HG03095 (cell line): Measurements from ENCODE around the gene PPP2R2B.
A peak's percentile ranks its signal among the peaks of the same experiment; 100 is the strongest.
"Not testable (repeated sequence)": the region's sequence is repeated elsewhere in the genome, so short reads cannot be mapped to it uniquely, and the experiment has no call there.

Experiments
- ATAC-seq: cut with Tn5 transposase; IDR thresholded peaks from one replicate; pipeline ENCODE4 v1.9.1; 2021; ENCODE audit warnings: moderate library complexity; ENCODE audit not compliant: unreplicated experiment

PPP2R2B gene

DNA sequence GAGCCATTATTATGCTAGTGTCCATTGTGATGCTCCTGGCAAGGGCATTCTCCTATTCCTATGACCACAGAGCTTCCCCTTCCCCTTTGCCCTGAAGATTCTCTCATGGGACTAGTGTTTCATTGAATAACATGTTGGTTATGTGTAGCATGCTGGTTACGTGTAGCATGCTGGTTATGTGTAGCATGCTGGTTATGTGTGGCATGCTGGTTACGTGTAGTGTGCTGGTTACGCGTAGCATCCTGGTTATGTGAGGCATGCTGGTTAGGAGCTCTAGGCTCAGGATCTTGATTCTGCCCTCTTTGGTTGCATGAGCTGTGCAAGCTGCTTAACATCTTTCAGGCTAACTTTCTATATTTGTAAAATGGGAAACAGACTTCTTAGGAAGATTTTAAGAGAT lies 316.1 kb downstream of the PPP2R2B start:
- no peak for ATAC-seq

DNA sequence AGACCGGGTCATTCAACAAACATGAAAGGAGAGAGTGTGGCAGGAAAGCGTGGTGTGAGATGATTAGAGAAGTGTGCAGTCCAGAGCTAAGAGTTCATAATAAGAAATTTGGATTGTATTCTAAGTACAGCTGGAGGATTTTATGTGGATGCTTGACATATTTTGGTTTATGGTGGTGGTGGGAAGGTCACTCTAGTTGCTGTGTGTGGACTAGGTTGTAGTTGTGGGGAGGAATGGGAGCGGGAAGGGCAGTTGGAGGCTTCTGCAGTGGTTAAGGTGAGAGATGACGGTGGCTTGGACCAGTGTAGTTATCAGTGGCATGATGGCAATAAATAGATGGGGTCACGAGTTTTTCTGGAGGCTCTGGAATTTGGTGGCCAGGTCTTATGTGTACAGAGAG lies 316.8 kb downstream of the PPP2R2B start:
- no peak for ATAC-seq

DNA sequence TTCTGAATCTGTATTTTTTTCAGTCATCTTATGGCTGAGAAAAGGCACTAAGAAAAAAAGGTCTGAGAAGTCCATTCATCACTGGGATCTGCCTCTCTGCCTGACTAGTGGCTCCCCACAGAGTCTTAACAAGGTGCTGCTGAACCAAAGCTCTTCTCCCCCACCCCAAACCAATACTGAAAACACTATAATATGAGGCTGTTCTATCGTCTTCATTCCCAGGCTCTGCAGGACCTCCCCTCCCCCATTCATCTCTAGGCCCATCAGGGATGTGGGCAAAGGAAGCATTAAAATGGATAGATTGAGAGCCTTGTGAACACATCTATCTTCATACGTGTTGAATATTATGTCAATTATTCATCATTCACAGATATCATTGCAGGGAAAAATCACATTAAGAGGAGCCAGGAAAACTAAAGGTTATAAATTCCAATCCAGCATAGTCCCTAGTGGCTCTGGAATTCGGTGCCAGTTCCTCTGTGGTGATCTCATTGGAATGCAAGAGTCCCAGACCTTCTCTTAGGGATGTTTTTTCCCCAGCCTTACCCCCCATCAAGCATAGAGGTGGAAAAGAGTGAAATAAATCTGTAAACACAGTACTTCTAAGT lies 318.2 kb downstream of the PPP2R2B start:
- ATAC-seq: no peak

DNA sequence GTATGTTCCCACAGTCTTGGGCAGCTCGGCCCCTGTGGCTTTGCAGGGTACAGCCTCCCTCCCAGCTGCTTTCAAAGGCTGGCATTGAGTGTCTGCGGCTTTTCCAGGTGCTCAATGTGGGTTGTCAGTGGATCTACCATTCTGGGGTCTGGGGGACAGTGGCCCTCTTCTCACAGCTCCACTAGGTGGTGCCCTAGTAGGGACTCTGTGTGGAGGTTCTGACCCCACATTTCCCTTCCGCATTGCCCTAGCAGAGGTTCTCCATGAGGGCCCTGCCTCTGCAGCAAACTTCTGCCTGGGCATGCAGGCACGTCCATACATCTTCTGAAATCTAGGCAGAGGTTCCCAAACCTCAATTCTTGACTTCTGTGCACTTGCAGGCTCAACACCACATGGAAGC lies 321.7 kb downstream of the PPP2R2B start:
- not testable (repeated sequence) for ATAC-seq

DNA sequence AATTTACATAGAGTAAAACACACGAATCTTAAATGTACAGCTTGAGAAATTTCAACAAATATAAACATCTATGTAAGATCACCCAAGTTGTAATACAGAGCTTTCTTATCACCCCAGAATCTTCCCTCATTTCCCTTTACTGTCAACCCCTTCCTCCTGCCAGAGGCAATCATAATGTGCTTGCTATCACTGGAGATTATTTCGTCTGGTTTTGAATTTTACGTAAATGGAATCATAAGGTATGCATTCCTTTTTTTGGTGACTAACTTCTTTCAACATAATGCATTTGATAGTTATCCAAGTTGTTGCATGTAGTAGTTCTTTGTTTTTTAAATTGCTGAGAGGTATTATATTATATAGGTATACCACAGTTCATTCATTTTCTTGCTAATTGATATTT lies 325.1 kb downstream of the PPP2R2B start:
- ATAC-seq: no peak

DNA sequence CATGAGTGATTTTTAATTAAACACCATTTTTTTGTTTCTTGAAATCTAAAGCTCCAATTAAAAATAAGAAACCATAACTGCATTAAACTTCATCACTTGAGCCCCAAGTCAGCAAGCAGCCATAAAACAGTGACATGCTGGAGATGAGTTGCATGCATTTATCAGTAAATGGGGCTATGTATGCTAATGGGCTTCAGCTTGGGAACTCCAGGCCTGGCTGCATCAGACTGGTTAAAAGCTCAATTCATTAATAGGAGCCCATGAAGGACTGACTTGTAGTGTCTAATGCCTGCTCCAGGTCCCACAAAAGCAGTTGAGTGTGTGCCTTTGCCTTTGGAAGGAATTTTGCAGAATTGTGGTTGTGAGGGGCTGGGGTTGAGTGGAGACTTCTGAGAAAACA lies 328.9 kb downstream of the PPP2R2B start:
- no peak for ATAC-seq

DNA sequence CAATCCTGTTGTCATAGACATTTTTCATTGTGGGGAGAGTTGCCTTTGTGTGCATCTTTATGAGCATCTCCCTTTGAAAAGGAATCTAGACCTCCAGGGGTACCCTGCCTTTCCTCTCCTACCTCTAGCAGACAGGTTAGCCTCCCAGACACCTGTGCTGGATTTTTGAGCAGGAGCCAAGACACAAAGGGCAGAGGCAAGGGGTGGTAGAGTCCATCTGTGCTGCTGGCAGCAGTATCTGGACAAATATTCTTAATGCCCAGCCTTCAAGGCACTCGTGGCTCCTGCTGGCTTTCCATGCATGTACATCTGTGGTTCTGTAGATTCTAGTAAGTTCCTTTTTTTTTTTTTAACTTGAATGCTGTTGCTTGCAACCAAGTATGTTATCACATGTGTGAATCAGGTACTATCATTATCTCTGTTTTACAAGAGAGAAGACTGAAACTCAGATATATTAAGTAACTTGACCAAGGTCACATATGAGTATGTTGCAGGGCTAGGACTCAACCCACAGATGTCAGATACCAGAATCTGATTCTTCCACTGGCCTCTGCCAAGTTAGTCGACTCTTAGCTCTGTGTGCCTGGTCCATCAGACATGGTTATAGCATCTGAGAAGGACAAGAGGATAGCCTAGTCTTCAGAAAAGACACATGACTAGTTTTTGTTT lies 329.6 kb downstream of the PPP2R2B start:
- no peak for ATAC-seq

DNA sequence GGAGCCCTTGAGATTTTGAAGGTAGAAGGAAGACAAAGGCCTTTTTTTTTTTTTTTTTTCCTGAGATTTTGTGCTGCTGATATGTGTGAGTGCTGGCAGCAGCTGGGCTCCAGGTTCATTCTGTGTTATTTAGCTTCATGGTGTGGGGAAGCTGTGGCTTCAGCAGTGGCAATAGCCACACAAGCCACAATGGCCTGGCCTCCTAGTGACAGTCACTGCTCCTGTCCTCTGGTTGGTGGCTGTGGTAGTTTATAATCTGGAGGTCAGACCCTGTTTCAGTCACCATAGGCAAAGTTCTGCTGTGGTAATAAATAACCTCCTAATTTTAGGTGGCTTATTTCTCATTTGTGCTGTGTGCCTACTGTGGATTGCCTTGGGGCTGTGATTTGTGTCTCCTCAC lies 334.3 kb downstream of the PPP2R2B start:
- ATAC-seq: no peak

DNA sequence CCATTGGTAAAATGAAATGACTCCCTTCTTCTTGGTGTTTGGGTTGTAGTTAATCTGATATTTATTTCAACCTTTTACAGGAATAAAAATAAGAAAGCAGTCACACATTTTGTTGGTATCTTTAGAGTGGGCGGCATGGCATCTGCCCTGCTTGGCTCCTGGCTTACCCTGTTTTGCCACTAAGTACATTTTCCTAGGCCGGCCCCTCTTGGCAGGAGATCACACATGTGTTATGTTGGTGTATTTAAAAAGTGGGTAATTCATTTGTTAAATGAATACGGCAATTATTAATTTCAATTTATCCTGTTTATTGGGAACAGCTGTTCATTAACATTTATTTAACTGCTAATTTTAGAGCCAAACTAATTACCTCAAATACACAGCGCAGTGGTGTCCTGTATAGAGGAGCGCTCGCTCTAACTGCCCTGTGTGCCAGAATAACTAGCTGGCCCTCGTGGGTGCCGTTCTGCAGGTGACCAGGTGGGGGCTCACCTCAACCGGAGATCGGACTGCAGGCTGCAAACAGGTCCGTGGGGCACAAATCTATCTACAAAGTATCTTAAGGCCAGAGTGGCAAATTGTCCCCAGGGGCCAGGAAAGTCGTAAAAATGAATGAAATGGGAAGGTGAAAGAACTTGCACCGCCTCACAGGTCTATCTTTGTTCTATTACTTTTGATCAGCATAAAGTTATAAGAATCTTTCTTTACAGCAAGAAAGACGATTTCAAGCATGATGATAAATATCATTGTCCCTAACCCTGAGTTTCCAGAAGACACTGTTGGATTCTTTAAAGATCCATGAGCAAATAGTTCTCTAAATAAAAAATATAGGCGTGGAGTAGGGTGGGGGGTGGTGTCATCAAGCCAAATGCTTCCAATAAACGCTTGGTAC lies 336.4 kb downstream of the PPP2R2B start:
- ATAC-seq: peak; percentile 98

DNA sequence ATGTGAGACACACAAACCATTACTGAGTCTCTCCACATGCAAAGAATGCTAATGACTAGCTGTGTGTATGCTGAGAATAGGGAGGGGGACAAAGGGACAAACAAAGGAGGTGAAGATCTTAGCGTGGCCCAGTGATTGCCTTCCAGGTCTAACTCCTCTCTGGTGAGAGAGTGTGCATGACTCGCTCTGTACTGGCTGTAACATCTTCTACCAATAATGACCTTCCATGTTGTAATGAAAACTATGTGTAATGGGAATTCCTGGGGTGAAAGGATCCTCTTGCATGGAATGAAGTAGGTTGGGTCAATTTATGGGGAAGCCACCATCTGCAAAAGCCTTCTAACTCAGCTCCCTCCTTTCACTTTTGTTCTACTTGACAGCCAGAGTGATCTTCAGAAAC lies 338.1 kb downstream of the PPP2R2B start:
- no peak for ATAC-seq

DNA sequence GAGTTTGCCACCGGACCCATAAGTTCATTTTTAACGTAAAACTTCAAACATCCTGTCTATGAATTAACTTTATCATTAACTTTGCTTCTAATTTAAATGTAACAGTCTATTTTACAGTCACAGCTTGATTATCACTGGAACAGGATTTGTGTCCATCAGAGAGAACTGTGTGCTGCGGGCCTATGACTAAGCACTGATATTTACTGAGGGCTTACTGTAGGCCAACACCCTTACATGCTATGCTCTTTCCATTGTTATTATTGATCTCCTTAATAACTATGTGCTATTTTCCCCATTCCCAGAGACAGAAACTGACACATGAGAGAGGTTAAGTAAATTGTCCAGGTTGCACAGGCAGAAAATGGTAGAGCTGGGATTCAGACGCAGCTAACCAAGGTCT lies 338.6 kb downstream of the PPP2R2B start:
- ATAC-seq: no peak

DNA sequence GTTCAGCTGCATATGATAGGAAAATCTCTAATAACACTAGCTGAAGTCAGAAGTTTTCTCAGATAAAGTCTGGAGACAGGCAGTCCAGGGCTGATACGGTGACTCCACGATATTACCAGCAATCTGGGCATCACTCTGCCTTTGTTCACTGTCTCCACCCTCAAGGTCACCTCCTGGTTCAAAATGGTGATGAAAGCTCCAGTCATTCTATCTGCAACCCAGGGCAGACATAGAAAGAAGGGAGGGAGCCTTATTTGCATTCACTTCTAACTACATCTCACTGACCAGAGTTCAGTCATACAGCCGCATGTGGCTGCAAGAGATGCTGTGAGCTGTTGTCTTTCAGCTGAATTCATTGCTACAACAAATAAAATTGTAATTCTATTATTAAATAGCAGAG lies 340.1 kb downstream of the PPP2R2B start:
- ATAC-seq: no peak

DNA sequence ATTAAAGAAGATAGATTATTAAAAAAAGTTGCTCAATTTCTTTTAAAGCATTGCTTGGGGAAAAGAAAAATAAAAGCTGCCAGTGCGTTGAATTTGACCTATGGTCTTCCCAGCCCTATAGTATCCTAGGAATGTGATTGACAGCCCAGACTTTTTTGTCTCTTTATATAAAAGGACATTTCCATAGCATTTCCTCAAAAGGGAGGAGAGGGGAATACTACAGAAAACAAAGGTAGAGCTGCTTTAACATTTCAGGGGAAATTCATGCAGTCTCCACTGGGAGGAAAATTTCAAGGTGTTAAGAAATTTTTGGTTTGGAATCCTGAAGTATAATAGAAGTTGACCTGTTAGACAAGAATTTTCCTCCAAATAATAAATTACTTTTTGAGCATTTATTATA lies 344.7 kb downstream of the PPP2R2B start:
- no peak for ATAC-seq

DNA sequence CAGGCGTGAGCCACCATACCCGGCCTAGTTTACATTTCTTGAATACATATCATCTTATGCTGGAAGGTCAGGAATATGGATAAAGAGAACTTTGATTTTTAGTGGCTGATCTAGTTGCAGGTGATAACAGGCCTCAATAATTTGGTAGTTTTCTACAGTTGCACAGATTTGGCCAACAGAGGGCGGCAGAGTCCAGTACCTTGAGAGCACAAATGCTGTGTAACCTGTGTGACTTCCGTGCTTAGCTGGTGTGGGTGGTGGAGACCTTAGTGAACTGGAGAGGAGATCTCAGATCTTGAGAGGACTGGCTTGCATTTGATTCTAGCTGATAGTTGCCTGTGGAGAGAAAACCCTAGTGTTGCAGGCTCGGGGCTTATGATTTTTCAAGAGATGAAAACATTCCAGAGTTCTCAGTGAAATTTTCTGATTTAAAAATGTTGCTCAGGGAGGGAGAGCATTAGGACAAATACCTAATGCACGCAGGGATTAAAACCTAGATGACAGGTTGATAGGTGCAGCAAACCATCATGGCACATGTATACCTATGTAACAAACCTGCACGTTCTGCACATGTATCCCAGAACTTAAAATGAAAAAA lies 345.2 kb downstream of the PPP2R2B start:
- peak; percentile 94 for ATAC-seq
